Heart left ventricle (tissue), 13 donors: Measurements from ENCODE around the gene RPL26.

Experiments
- CTCF ChIP-seq, 12 donors: fragments of 200-600 bp; sonication (generic) in 4 of 12; IDR thresholded peaks; one replicate each; pipeline versions ENCODE4 v1.5.0 to v1.8.0; 2018 to 2022; ENCODE audit warnings: antibody characterized with exemption in 12 of 12, mild to moderate bottlenecking in 5 of 12
- POLR2A ChIP-seq, 2 donors: fragments of 450-650 bp; IDR thresholded peaks; one replicate each; pipeline ENCODE4 v1.6.1; 2017; ENCODE audit warnings: antibody characterized with exemption in 2 of 2, mild to moderate bottlenecking in 2 of 2, moderate library complexity in 2 of 2
- donor health status: ischemic (EF 13 %, LVEDD 7.1; RV severe dilation, severe dysfunction).
- donor health status: DM: no; HTN: yes; CAD: no.
- donor health status: DM: no; HTN: no; CAD: no.
- donor health status: ischemic (EF 25% LVEDD 6.9; RV normal size, moderate dysfunction).
- donor health status: ischemic (EF 25% LVEDD 5.7; RV mildly dilated, moderate dysfunction).
- donor health status: ischemic (EF 35%, LVEDD 5.7; RV mildly dilated, moderate dysfunction).
- donor health status: nonischemic (EF 11% LVEDD 7.7; RV severe dilation, severe dysfunction).
- donor health status: DM: yes; HTN: yes; CAD: no.
- donor health status: PGD.
- donor health status: ischemic (EF 29% LVEDD 5.4; RV normal size, mild dysfunction).
- donor health status: nonischemic (EF 23%, LVEDD 6.1; RV moderate dilation, normal function).

GRCh38 chr17:8418471-8418870 lies 35.5 kb upstream of the RPL26 start:
- TF ChIP-seq CTCF (IDR thresholded peaks at IDR 0.05) (no peak), POLR2A (IDR thresholded peaks at IDR 0.05) (no peak)
